OCI-LY1 (cell line): Measurements from ENCODE around the gene TMEM255A.
A peak's percentile ranks its signal among the peaks of the same experiment; 100 is the strongest.

ENCODE experiments used
- H2AFZ ChIP-seq: fragments of 200-600 bp; sonication (generic), shearing (Covaris generic); 2 replicates; pipeline ENCODE4 v1.6.0; 2014; ENCODE audit warnings: antibody characterized with exemption, mild to moderate bottlenecking, low read length
- H3F3A ChIP-seq: fragments of 200-600 bp; sonication (generic), shearing (Covaris generic); 2 replicates; pipeline ENCODE4 v1.6.0; 2014; ENCODE audit warnings: mild to moderate bottlenecking, antibody characterized with exemption, low read length, moderate library complexity; ENCODE audit not compliant: insufficient read depth
- H3K27ac ChIP-seq: fragments of 200-600 bp; sonication (generic); 2 replicates; pipeline ENCODE4 v1.5.1; 2014; ENCODE audit warnings: low read length, mixed run types, mild to moderate bottlenecking, low read depth; ENCODE audit not compliant: poor library complexity, severe bottlenecking
- H3K27me3 ChIP-seq: fragments of 200-600 bp; sonication (generic); 2 replicates; pipeline ENCODE4 v1.6.0; 2014; ENCODE audit warnings: antibody characterized with exemption, mild to moderate bottlenecking, low read length, moderate library complexity; ENCODE audit not compliant: insufficient read depth
- H3K36me3 ChIP-seq: fragments of 200-600 bp; sonication (generic); 2 replicates; pipeline ENCODE4 v1.6.1; 2014; ENCODE audit warnings: mild to moderate bottlenecking, antibody characterized with exemption, low read length, moderate library complexity, mixed read lengths; ENCODE audit not compliant: insufficient read depth
- H3K4me1 ChIP-seq: fragments of 200-600 bp; sonication (generic); 2 replicates; pipeline ENCODE4 v1.5.1; 2014; ENCODE audit warnings: mild to moderate bottlenecking, low read length, moderate library complexity; ENCODE audit not compliant: insufficient read depth, severe bottlenecking
- H3K4me2 ChIP-seq: fragments of 200-600 bp; sonication (generic), shearing (Covaris generic); 2 replicates; pipeline ENCODE4 v1.6.1; 2014; ENCODE audit warnings: low read length
- H3K4me3 ChIP-seq: fragments of 200-600 bp; sonication (generic); 2 replicates; pipeline ENCODE4 v1.5.1; 2014; ENCODE audit warnings: low read length, low read depth, mild to moderate bottlenecking, mixed read lengths; ENCODE audit not compliant: poor library complexity, severe bottlenecking
- H3K79me2 ChIP-seq: fragments of 200-600 bp; shearing (Covaris generic); 2 replicates; pipeline ENCODE4 v1.6.1; 2016; ENCODE audit warnings: mixed run types, low read length, mixed read lengths; ENCODE audit not compliant: insufficient read depth
- H3K9ac ChIP-seq: fragments of 200-600 bp; sonication (generic), shearing (Covaris generic); 2 replicates; pipeline ENCODE4 v1.6.1; 2014; ENCODE audit warnings: mild to moderate bottlenecking, low read length, mixed read lengths
- H3K9me2 ChIP-seq: fragments of 200-600 bp; sonication (generic), shearing (Covaris generic); 2 replicates; pipeline ENCODE4 v1.6.1; 2014; ENCODE audit warnings: low read depth, mild to moderate bottlenecking, low read length, mixed read lengths
- H3K9me3 ChIP-seq: fragments of 200-600 bp; shearing (Covaris generic); 2 replicates; pipeline ENCODE4 v1.6.1; 2014; ENCODE audit warnings: low read length, mixed read lengths
- H4K20me1 ChIP-seq: fragments of 200-600 bp; sonication (generic), shearing (Covaris generic); 2 replicates; pipeline ENCODE4 v1.6.0; 2016; ENCODE audit warnings: mild to moderate bottlenecking, low read length; ENCODE audit not compliant: insufficient read depth
- EZH2 ChIP-seq: fragments of 200-600 bp; sonication (generic), shearing (Covaris generic); IDR thresholded peaks from 2 replicates; pipeline ENCODE4 v1.8.0; 2017; ENCODE audit warnings: borderline replicate concordance, mixed run types, mild to moderate bottlenecking, antibody characterized with exemption, low read length, moderate library complexity, mixed read lengths
- TF ChIP-seq, protein P1 (sequence below): fragments of 200-600 bp; sonication (generic), shearing (Covaris generic); IDR thresholded peaks from 2 replicates; pipeline ENCODE4 v1.5.1; 2017; ENCODE audit warnings: mild to moderate bottlenecking, antibody characterized with exemption, low read length, moderate library complexity, mixed read lengths

The TMEM255A gene

GRCh38 chrX:120269373-120270035, 41.8 kb downstream of the TMEM255A start:
- H3F3A ChIP-seq: no peaks in the 10 kb centered on the region
- H3K9ac ChIP-seq: no peak overlapping the region
- no peaks in the 10 kb centered on the region for H3K4me1 ChIP-seq
- H3K27ac ChIP-seq: no peak overlapping the region
- no peak overlapping the region for H3K4me3 ChIP-seq
- H4K20me1 ChIP-seq: no peaks in the 10 kb centered on the region
- no peaks in the 10 kb centered on the region for H3K27me3 ChIP-seq
- H3K4me2 ChIP-seq: no peak overlapping the region
- H3K36me3 ChIP-seq: no peaks in the 10 kb centered on the region
- TF ChIP-seq, protein P1, sequence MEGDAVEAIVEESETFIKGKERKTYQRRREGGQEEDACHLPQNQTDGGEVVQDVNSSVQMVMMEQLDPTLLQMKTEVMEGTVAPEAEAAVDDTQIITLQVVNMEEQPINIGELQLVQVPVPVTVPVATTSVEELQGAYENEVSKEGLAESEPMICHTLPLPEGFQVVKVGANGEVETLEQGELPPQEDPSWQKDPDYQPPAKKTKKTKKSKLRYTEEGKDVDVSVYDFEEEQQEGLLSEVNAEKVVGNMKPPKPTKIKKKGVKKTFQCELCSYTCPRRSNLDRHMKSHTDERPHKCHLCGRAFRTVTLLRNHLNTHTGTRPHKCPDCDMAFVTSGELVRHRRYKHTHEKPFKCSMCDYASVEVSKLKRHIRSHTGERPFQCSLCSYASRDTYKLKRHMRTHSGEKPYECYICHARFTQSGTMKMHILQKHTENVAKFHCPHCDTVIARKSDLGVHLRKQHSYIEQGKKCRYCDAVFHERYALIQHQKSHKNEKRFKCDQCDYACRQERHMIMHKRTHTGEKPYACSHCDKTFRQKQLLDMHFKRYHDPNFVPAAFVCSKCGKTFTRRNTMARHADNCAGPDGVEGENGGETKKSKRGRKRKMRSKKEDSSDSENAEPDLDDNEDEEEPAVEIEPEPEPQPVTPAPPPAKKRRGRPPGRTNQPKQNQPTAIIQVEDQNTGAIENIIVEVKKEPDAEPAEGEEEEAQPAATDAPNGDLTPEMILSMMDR: no peak
- TF ChIP-seq EZH2: no peak
- H3K9me2 ChIP-seq: no peaks in the 10 kb centered on the region
- no peak overlapping the region for H2AFZ ChIP-seq
- no peaks in the 10 kb centered on the region for H3K9me3 ChIP-seq
- H3K79me2 ChIP-seq: no peaks in the 10 kb centered on the region

DNA sequence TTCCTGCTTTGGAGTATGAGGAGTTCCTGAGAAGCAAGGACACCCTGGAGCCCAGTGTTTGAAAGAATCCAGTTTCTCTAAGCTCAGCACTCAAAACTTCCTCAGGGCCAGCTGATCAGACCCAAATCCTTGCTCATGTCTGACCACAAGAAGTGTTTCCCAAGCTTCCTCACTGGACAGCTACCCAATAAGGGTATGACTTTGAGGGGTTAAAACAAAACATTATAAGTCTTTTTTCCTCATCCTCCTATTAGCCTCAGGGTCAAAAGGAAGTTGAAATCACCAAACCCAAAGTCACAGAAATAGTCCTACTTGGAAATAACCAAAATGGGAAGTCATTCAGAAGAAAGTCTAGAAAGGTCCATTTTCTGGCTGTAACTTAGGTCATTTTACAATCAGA, 46.9 kb downstream of the TMEM255A start:
- Histone ChIP-seq H4K20me1 (no peaks in the 10 kb centered on the region), H3K9me3 (no peaks in the 10 kb centered on the region), H3K79me2 (no peaks in the 10 kb centered on the region), H3F3A (no peaks in the 10 kb centered on the region), H3K4me2 (no peak overlapping the region), H3K4me3 (no peak overlapping the region), H3K27me3 (no peaks in the 10 kb centered on the region), H2AFZ (no peak overlapping the region), H3K4me1 (peaks cover 13% of the 10 kb centered on the region), H3K27ac (no peak overlapping the region), H3K9ac (no peak overlapping the region), H3K9me2 (no peaks in the 10 kb centered on the region), H3K36me3 (no peaks in the 10 kb centered on the region)
- TF ChIP-seq, protein P1: no peak
- no peak for TF ChIP-seq EZH2

- TF ChIP-seq, protein P1: no peak
- TF ChIP-seq EZH2: no peak
- H3K9me2 ChIP-seq: no peaks in the 10 kb centered on the region
- H4K20me1 ChIP-seq: no peaks in the 10 kb centered on the region
- H3K36me3 ChIP-seq: no peaks in the 10 kb centered on the region
- no peaks in the 10 kb centered on the region for H3K79me2 ChIP-seq
- H2AFZ ChIP-seq: no peak overlapping the region
- no peaks in the 10 kb centered on the region for H3K27me3 ChIP-seq
- peak overlapping the region; percentile 46 for H3K27ac ChIP-seq
- no peak overlapping the region for H3K9ac ChIP-seq
- no peaks in the 10 kb centered on the region for H3F3A ChIP-seq
- H3K9me3 ChIP-seq: no peaks in the 10 kb centered on the region
- H3K4me1 ChIP-seq: peaks cover 13% of the 10 kb centered on the region
- H3K4me3 ChIP-seq: no peak overlapping the region
- H3K4me2 ChIP-seq: no peak overlapping the region; the same call in 1 of the 2 replicates
Observed at GRCh38 chrX:120262859-120263708, 48.2 kb downstream of the TMEM255A start.
